ENCODE measurements around the gene CLSTN3. TPM values are rescaled to one million over a fixed set of nuclear protein-coding genes. Genes with fewer than 3 reads are reported as not detected.

CLSTN3 gene
- total RNA-seq, 4 donors from 2014 or later, result 13.9 to 98.7 (median 24.4) TPM

DNA sequence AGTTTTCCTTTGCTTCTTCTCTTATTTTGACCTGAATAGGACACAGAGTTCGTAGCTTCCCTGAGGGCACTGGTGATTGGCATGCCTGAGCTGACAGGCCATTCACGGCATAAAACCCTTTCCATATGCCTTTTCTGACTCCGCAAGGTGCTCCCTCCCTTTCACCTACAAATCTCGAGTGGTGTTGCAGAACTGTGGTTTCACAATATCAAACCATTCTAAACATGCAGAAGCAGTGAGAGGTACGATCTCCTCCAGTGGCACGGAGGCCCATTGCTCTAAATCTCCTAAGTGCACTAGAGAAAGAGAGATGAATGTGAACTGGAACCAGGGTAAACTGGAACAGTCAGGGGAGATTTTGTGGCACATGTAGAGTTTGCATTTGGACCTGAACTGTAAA, 23.9 kb downstream of the CLSTN3 start:
- H3K27ac ChIP-seq, result no peak overlapping the region
- H3K4me1 ChIP-seq, result no peaks in the 10 kb centered on the region
- in situ Hi-C loops (cut with MboI; ENCODE audit: low pct_ligation_motif_present in 1 of 4, low pct_unique_long_range_greater_than_20kb in 1 of 4, low sequenced_read_pairs in 3 of 4) (no loop called here), intact Hi-C loops (cut with DNase I; ENCODE audit: low total_unique reads) (no loop called here)
- no peaks in the 10 kb centered on the region for H3K27me3 ChIP-seq
- TF ChIP-seq POLR2A (IDR thresholded peaks at IDR 0.05) (no peak), POLR2AphosphoS5 (IDR thresholded peaks at IDR 0.05) (no peak)
- no peak overlapping the region for H3K4me3 ChIP-seq
- H3K9me3 ChIP-seq, result no peaks in the 10 kb centered on the region
- no peak for DNase-seq
- 89 to 90% methylated on average over 2 to 6 of the region's 6 CpGs for WGBS, 2 donors (ENCODE audit: low coverage in 1 of 2)
- peaks cover 0 to 3% (median 0%) of the 10 kb centered on the region in 4 donors for H3K36me3 ChIP-seq

DNA sequence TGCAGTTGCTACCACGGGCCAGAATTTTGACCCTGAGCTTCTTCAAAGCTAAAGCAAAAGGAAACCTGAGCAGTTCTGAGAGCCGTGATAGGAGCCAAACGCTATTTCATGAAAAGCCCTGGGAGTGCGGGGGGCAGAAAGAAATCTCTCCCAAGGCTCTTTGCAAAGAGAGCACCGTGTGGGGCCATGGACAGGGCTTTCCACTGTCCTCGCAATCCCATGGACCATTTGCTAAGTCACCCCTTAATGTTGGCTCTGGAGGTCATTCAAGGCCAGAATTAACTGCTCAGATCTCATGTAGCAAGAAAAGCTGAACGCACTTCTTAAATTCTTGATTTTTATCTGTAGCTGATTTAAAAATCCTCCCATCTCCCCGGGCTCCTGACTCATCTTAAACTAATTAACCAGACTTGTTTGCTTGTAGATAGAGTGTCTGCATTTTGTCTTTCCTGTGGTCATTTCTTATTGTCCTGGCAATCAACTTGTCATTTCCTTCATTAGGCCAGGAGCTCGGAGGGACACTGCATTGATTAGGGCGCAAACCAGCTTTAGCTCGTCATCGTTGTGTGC, 24.8 kb downstream of the CLSTN3 start:
- TF ChIP-seq EP300 (IDR thresholded peaks at IDR 0.05; ENCODE audit: low read depth) (no peak), POLR2A (IDR thresholded peaks at IDR 0.05) (no peak), POLR2AphosphoS5 (IDR thresholded peaks at IDR 0.05) (no peak)
- TF ChIP-seq, protein P1, sequence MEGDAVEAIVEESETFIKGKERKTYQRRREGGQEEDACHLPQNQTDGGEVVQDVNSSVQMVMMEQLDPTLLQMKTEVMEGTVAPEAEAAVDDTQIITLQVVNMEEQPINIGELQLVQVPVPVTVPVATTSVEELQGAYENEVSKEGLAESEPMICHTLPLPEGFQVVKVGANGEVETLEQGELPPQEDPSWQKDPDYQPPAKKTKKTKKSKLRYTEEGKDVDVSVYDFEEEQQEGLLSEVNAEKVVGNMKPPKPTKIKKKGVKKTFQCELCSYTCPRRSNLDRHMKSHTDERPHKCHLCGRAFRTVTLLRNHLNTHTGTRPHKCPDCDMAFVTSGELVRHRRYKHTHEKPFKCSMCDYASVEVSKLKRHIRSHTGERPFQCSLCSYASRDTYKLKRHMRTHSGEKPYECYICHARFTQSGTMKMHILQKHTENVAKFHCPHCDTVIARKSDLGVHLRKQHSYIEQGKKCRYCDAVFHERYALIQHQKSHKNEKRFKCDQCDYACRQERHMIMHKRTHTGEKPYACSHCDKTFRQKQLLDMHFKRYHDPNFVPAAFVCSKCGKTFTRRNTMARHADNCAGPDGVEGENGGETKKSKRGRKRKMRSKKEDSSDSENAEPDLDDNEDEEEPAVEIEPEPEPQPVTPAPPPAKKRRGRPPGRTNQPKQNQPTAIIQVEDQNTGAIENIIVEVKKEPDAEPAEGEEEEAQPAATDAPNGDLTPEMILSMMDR (IDR thresholded peaks at IDR 0.05), result no peak
- no peaks in the 10 kb centered on the region for H3K27me3 ChIP-seq
- no peak overlapping the region for H3K4me3 ChIP-seq
- no peak for DNase-seq
- no peak overlapping the region for H3K27ac ChIP-seq
- peaks cover 0 to 3% (median 0%) of the 10 kb centered on the region in 4 donors for H3K36me3 ChIP-seq
- H3K4me1 ChIP-seq, result no peaks in the 10 kb centered on the region
- intact Hi-C loops (cut with DNase I; ENCODE audit: low total_unique reads) (no loop called here), in situ Hi-C loops (cut with MboI; ENCODE audit: low pct_ligation_motif_present in 1 of 4, low pct_unique_long_range_greater_than_20kb in 1 of 4, low sequenced_read_pairs in 3 of 4) (no loop called here)
- no peaks in the 10 kb centered on the region for H3K9me3 ChIP-seq
- 80 to 88% methylated on average over 6 to 12 of the region's 12 CpGs for WGBS, 2 donors (ENCODE audit: low coverage in 1 of 2)

DNA sequence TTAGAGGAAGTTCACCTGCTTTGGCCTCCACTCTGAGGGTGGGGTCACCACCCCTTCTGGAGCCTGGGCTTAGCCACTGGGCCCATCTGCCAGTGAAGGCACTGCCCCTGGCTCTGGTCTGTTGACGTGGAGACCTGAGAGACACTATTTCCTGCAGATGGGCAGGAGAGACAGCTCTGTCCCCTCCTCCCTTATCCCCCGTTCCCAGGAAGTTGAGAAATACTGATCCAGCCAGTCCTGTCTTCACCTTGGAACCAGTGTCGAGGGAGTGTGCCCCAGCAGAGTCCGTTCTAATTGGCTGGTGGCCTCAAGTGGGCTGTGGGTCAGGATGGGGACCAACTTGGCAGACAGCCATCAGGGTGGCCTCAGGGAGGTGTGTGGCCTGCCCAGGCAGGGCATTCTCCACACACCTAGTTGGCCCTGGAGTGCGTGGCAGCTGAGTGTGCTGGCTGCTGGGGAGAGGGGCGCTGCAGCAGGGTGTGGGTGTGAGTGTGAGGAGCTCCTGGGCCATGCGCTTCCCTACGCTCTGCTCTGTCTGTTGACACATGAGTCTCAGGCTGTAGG, 25.4 kb downstream of the CLSTN3 start:
- intact Hi-C loops (cut with DNase I; ENCODE audit: low total_unique reads) (no loop called here), in situ Hi-C loops (cut with MboI; ENCODE audit: low pct_ligation_motif_present in 1 of 4, low pct_unique_long_range_greater_than_20kb in 1 of 4, low sequenced_read_pairs in 3 of 4) (no loop called here)
- H3K27me3 ChIP-seq, result no peaks in the 10 kb centered on the region
- H3K27ac ChIP-seq, result no peak overlapping the region
- no peak overlapping the region for H3K4me3 ChIP-seq
- no peaks in the 10 kb centered on the region for H3K9me3 ChIP-seq
- TF ChIP-seq POLR2A (IDR thresholded peaks at IDR 0.05) (no peak), EP300 (IDR thresholded peaks at IDR 0.05; ENCODE audit: low read depth) (no peak), POLR2AphosphoS5 (IDR thresholded peaks at IDR 0.05) (no peak)
- TF ChIP-seq, protein P1 (IDR thresholded peaks at IDR 0.05), result no peak
- WGBS, 2 donors (ENCODE audit: low coverage in 1 of 2), result 84% methylated on average over 8 of the region's 8 CpGs; no CpG with 5 or more reads in 1 of the 2 donors
- DNase-seq, result no peak
- H3K4me1 ChIP-seq, result no peaks in the 10 kb centered on the region
- peaks cover 0 to 3% (median 0%) of the 10 kb centered on the region in 4 donors for H3K36me3 ChIP-seq

DNA sequence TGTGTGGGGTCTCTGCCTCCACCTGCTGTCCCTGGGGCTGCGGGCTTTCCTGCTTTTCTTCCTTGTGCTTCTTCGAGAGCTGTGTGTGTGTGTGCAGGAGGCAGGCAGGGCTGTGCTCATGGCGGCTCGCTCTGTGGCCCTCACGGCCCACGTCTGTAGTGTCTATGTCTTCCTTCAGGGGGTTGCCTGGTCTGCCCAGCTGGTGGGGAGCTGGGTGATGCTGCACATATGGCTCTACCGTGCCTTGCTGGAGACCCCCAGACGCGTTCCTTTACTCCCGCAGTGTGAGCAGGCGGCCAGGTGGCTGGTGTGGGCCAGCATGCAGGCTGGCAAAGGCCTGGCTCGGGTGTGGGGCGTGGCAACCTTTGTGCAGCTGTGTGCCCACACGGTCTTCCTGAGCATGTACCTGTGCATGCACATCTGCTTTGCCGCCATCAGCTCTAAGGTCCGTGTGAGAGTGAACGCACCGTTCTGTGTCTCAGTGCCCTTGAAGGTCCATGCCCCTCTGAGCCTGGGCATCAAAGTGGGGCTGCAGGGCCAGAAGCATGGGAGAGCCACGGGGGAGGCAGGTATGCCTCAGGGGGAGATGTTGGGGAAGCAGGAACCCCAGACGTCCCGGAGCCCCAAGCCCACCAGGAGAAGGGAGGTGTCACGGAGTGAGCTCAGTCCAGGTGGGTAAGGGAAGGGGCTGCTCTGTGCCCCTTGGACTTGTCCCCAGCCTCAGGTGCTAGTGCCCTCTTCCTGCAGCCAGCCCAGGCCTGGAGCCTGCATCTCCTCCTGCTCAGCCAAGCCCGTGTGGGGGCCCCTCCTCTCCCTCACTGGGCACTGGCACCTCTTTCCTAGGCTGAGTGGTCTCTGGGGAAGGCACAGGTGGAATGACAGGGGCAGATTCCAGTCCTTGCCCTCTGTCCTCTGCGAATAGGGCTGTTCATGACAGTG, 26.4 kb downstream of the CLSTN3 start:
- Histone ChIP-seq H3K4me1 (no peaks in the 10 kb centered on the region), H3K36me3 (peaks cover 0 to 3% (median 0%) of the 10 kb centered on the region in 4 donors), H3K4me3 (no peak overlapping the region), H3K27me3 (no peaks in the 10 kb centered on the region), H3K27ac (no peak overlapping the region), H3K9me3 (no peaks in the 10 kb centered on the region)
- intact Hi-C loops (cut with DNase I; ENCODE audit: low total_unique reads) (no loop called here), in situ Hi-C loops (cut with MboI; ENCODE audit: low pct_ligation_motif_present in 1 of 4, low pct_unique_long_range_greater_than_20kb in 1 of 4, low sequenced_read_pairs in 3 of 4) (no loop called here)
- TF ChIP-seq POLR2A (IDR thresholded peaks at IDR 0.05) (no peak), POLR2AphosphoS5 (IDR thresholded peaks at IDR 0.05) (no peak), EP300 (IDR thresholded peaks at IDR 0.05; ENCODE audit: low read depth) (no peak)
- TF ChIP-seq, protein P1 (IDR thresholded peaks at IDR 0.05), result no peak
- no peak for DNase-seq
- 87% methylated on average over 18 of the region's 24 CpGs; no CpG with 5 or more reads in 1 of the 2 donors for whole genome bisulfite sequencing, 2 donors (ENCODE audit: low coverage in 1 of 2)

Measured in transverse colon (tissue), 4 donors.